HG02852 (cell line): ENCODE measurements around the gene TMEM131.

Source experiments
- ATAC-seq: cut with Tn5 transposase; IDR thresholded peaks from one replicate; pipeline ENCODE4 v1.9.1; 2021; ENCODE audit warnings: mild to moderate bottlenecking, moderate library complexity; ENCODE audit not compliant: unreplicated experiment

Gene TMEM131

GRCh38 chr2:97728091-97728731 lies 267.5 kb downstream of the TMEM131 start:
- no peak for ATAC-seq

GRCh38 chr2:97727296-97727695 lies 268.5 kb downstream of the TMEM131 start:
- no peak for ATAC-seq

GRCh38 chr2:97726261-97727064 lies 269.3 kb downstream of the TMEM131 start:
- no peak for ATAC-seq

- ATAC-seq = no peak
Measured at GRCh38 chr2:97724946-97725688, 270.6 kb downstream of the TMEM131 start.

- ATAC-seq = no peak
Measured at GRCh38 chr2:97724501-97724900, 271.2 kb downstream of the TMEM131 start.

GRCh38 chr2:97724073-97724410 lies 271.7 kb downstream of the TMEM131 start:
- ATAC-seq = no peak

- no peak for ATAC-seq
Measured at GRCh38 chr2:97723156-97724072, 272.3 kb downstream of the TMEM131 start.

GRCh38 chr2:97722227-97722626 lies 273.5 kb downstream of the TMEM131 start:
- ATAC-seq = no peak

GRCh38 chr2:97720746-97721145 lies 275.0 kb downstream of the TMEM131 start:
- no peak for ATAC-seq

GRCh38 chr2:97719362-97720155 lies 276.2 kb downstream of the TMEM131 start:
- no peak for ATAC-seq

GRCh38 chr2:97718942-97719341 lies 276.8 kb downstream of the TMEM131 start:
- no peak for ATAC-seq

GRCh38 chr2:97718051-97718882 lies 277.5 kb downstream of the TMEM131 start:
- peak; percentile 55 for ATAC-seq

GRCh38 chr2:97717613-97717995 lies 278.1 kb downstream of the TMEM131 start:
- no peak for ATAC-seq

- no peak for ATAC-seq
Measured at GRCh38 chr2:97716695-97717612, 278.8 kb downstream of the TMEM131 start.

- ATAC-seq = no peak
Measured at GRCh38 chr2:97715951-97716694, 279.6 kb downstream of the TMEM131 start.

GRCh38 chr2:97714950-97715652 lies 280.6 kb downstream of the TMEM131 start:
- no peak for ATAC-seq
